Measurements from ENCODE around the gene GBP6.

DNA sequence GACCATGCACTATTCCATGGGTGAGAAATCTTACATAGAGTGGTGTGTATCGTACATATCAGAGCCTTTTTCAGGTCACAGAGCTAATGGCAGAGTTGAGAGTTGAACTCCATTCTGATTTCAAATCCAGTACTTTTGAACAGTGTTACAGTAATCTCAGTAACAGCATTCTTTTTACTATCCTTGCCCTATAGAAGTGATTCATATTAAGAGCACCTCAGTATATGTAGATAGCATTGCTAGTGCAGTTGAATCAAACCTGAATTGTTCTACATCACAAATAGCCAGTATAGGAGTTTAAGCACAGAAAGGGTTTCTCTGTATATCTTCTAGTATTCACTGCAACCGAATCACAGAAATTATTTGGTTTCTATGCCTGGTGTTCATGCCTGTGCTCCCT lies 11.4 kb upstream of the GBP6 start:
- TF ChIP-seq, protein P1, sequence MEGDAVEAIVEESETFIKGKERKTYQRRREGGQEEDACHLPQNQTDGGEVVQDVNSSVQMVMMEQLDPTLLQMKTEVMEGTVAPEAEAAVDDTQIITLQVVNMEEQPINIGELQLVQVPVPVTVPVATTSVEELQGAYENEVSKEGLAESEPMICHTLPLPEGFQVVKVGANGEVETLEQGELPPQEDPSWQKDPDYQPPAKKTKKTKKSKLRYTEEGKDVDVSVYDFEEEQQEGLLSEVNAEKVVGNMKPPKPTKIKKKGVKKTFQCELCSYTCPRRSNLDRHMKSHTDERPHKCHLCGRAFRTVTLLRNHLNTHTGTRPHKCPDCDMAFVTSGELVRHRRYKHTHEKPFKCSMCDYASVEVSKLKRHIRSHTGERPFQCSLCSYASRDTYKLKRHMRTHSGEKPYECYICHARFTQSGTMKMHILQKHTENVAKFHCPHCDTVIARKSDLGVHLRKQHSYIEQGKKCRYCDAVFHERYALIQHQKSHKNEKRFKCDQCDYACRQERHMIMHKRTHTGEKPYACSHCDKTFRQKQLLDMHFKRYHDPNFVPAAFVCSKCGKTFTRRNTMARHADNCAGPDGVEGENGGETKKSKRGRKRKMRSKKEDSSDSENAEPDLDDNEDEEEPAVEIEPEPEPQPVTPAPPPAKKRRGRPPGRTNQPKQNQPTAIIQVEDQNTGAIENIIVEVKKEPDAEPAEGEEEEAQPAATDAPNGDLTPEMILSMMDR (IDR thresholded peaks at IDR 0.05; ENCODE audit: poor library complexity), result no peak
- TF ChIP-seq EZH2phosphoT487 (IDR thresholded peaks at IDR 0.05; ENCODE audit: low read depth, severe bottlenecking, unreplicated experiment) (no peak), EZH2 (IDR thresholded peaks at IDR 0.05; ENCODE audit: borderline replicate concordance) (no peak)

Measured in hepatocyte (in vitro differentiated cells).